Right lobe of liver (tissue), 6 donors: Measurements from ENCODE around the gene SPATA20. TPM values are rescaled to one million over a fixed set of nuclear protein-coding genes. Genes with fewer than 3 reads are reported as not detected.

Source experiments
- ATAC-seq, 4 donors: fragments of 200-7000 bp; cut with Tn5 transposase; one replicate each; pipeline ENCODE4 v1.9.1; 2020; ENCODE audit warnings: mild to moderate bottlenecking in 4 of 4, moderate library complexity in 4 of 4
- DNase-seq, 3 donors: peaks; one replicate each; pipeline ENCODE4 v3.0.0-alpha.2; 2020
- H3K27ac ChIP-seq, 3 donors: fragments of 200-600 bp; one replicate each; pipeline ENCODE4 v1.8.0; 2022
- H3K27me3 ChIP-seq, 2 donors: fragments of 200-600 bp; one replicate each; pipeline ENCODE4 v1.8.0; 2022
- H3K36me3 ChIP-seq, 4 donors: fragments of 200-600 bp; sonication (generic) in 1 of 4; one replicate each; pipeline versions ENCODE4 v1.5.1 to v1.8.0; 2017 to 2022; ENCODE audit warnings: control low read depth in 1 of 4
- H3K4me1 ChIP-seq, 4 donors: fragments of 200-600 bp; sonication (generic) in 1 of 4; one replicate each; pipeline versions ENCODE4 v1.5.1 to v1.8.0; 2017 to 2022; ENCODE audit warnings: control low read depth in 1 of 4
- H3K4me3 ChIP-seq, 3 donors: fragments of 200-600 bp; one replicate each; pipeline ENCODE4 v1.8.0; 2022
- H3K9me3 ChIP-seq, 4 donors: fragments of 200-600 bp; sonication (generic) in 1 of 4; one replicate each; pipeline versions ENCODE4 v1.5.1 to v1.8.0; 2017 to 2022; ENCODE audit warnings: control low read depth in 1 of 4
- POLR2A ChIP-seq: fragments of 450-650 bp; IDR thresholded peaks from one replicate; pipeline ENCODE4 v1.6.1; 2017; ENCODE audit warnings: antibody characterized with exemption, mild to moderate bottlenecking
- WGBS: methylation state at CpG from one replicate; pipeline ENCODE4 v1.1.6; 2018; ENCODE audit warnings: low coverage, low lambda C conversion rate; ENCODE audit not compliant: insufficient coverage; ENCODE audit errors: missing lambda C conversion rate; 5-methylcytosine and 5-hydroxymethylcytosine counted together
- intact Hi-C, 2 donors: fragments of 100-400 bp; cut with DNase I; formaldehyde crosslinking; loops; one replicate each; pipeline versions ENCODE4 v1.11.2 to v1.14.1; 2022
- total RNA-seq, 6 experiments: library from RNA; depleted of rRNA in 2 of 6; stranded (reverse); fragments of >200 nt in 2 of 6; fragmentation: NEBNext Ultra II Directional in 3 of 6; extraction: Animal tissue kit (Norgen Biotek cat#: 25700) in 3 of 6; gene quantifications; one replicate each; pipeline versions ENCODE4 v1.1.0 to v1.2.4, GENCODE V29; 2016 to 2023
- TF ChIP-seq, protein P1 (sequence below), 4 donors: fragments of 200-600 bp in 3 of 4; fragments of 450-650 bp in 1 of 4; IDR thresholded peaks; one replicate each; pipeline versions ENCODE4 v1.5.1 to v1.8.0; 2016 to 2022; ENCODE audit warnings: antibody characterized with exemption in 4 of 4, mild to moderate bottlenecking in 2 of 4
- donor health status: DM: no; HTN: yes; CAD: no.
- donor health status: DM: no; HTN: no; CAD: no.
- donor health status: DM: no; HTN: no; CAD: no.
- donor health status: DM: no; HTN: yes; CAD: no.
- donor health status: DM: no; HTN: yes; CAD: no.

The SPATA20 gene
- total RNA-seq, 6 experiments from 2014 or later: 29.6 to 203 (median 34.2) TPM

DNA sequence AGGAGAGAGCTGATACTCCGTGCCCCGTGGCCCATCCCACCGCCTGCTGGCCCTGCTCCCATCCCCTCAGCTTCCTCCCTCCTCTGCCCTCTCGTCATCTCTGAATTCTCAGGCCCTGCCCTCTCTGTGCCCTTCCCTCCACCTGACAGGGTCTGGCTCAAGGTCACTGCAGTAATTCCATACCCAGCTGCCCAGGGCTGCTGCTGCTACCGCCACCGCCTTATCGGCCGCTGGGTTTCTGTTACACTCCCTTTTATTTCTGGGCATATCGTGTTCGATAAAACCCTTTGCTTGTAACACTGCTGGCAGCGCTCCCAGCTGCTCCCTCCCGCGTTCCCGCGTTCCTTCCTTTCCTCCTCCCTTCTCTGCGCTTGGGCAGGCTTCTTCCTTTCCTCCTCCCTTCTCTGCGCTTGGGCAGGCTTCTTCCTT lies 13.2 kb upstream of the SPATA20 start:
- WGBS: 3% methylated on average over 17 of the region's 17 CpGs
- DNase-seq: peak in 2 of 3 donors; percentile 53 to 71
- no peaks in the 10 kb centered on the region for H3K9me3 ChIP-seq
- peak; percentile 28 to 55 (median 52) for ATAC-seq
- TF ChIP-seq, protein P1, sequence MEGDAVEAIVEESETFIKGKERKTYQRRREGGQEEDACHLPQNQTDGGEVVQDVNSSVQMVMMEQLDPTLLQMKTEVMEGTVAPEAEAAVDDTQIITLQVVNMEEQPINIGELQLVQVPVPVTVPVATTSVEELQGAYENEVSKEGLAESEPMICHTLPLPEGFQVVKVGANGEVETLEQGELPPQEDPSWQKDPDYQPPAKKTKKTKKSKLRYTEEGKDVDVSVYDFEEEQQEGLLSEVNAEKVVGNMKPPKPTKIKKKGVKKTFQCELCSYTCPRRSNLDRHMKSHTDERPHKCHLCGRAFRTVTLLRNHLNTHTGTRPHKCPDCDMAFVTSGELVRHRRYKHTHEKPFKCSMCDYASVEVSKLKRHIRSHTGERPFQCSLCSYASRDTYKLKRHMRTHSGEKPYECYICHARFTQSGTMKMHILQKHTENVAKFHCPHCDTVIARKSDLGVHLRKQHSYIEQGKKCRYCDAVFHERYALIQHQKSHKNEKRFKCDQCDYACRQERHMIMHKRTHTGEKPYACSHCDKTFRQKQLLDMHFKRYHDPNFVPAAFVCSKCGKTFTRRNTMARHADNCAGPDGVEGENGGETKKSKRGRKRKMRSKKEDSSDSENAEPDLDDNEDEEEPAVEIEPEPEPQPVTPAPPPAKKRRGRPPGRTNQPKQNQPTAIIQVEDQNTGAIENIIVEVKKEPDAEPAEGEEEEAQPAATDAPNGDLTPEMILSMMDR (IDR thresholded peaks at IDR 0.05): no peak
- TF ChIP-seq POLR2A: no peak
- H3K27me3 ChIP-seq: peaks cover 0 to 6% of the 10 kb centered on the region in 2 donors
- H3K36me3 ChIP-seq: no peaks in the 10 kb centered on the region
- intact Hi-C loops: no loop called here
- H3K27ac ChIP-seq: no peak overlapping the region
- H3K4me1 ChIP-seq: peaks cover 0 to 7% (median 0%) of the 10 kb centered on the region in 4 donors
- no peak overlapping the region for H3K4me3 ChIP-seq

DNA sequence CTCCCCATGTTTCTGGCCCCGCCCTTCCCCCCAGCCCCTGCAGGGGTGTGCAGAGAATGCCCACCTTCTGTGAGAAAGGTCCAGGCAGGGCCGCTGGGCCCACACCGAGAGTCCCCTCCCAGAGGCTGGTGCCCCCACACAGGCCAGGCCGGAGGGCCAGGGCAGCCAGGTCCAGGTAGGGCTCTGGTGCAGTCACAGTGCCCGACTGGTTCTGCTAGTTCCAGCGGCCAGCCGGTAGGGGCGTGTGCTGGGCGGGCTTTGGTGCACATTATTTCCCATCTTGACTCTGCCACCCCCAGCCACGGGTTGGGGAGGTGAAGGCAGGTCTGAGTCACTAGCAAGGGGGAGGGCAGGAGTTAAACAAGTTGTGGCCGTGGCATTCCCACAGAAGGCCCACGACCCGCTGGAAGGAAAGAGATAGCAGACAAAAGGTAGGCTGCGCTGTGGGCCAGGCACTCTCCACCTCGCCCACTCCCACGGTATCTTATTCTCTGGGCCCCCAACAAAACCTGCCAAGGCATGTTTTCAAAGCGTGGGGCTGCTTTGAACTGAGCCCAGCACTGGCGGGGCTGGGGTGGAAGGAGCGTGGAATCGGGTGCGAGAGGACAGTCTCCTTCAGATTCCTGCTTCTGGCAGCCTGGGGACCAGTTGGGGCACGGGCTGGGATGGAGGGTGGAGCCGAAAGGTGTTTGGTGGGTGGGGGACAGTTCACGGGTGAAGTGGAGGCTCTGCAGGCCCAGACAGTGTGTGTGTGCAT lies 12.6 kb upstream of the SPATA20 start:
- ATAC-seq (peak in 3 of 4 donors; percentile 22 to 34 (median 27)), DNase-seq (no peak)
- Histone ChIP-seq H3K9me3 (no peaks in the 10 kb centered on the region), H3K36me3 (no peaks in the 10 kb centered on the region), H3K4me1 (peaks cover 0 to 7% (median 0%) of the 10 kb centered on the region in 4 donors), H3K27ac (no peak overlapping the region), H3K4me3 (no peak overlapping the region), H3K27me3 (peaks cover 0 to 6% of the 10 kb centered on the region in 2 donors)
- intact Hi-C loops: no loop called here
- WGBS: 69% methylated on average over 13 of the region's 24 CpGs
- TF ChIP-seq, protein P1 (IDR thresholded peaks at IDR 0.05): no peak
- no peak for TF ChIP-seq POLR2A

DNA sequence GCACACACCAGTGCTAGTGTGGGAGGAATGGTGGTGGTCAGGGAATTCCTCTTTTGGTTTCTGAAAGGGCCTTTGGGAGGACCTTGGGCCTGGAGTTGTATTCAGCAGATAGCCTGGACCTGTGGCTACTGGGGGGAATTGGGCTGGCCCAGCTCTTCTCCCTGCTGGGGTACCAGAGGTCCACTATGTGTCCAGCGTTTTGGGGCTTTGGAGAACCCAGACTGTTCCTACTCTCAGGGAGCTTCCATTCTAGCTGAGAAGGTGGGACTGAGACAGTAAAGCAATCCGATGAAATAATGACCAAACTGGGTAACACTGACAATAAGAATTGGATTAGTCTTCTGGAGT lies 12.0 kb upstream of the SPATA20 start:
- TF ChIP-seq, protein P1 (IDR thresholded peaks at IDR 0.05): no peak
- TF ChIP-seq POLR2A: no peak
- Histone ChIP-seq H3K27ac (no peak overlapping the region), H3K9me3 (no peaks in the 10 kb centered on the region), H3K36me3 (no peaks in the 10 kb centered on the region), H3K4me1 (peaks cover 0 to 7% (median 0%) of the 10 kb centered on the region in 4 donors), H3K4me3 (no peak overlapping the region), H3K27me3 (peaks cover 0 to 6% of the 10 kb centered on the region in 2 donors)
- WGBS: 100% methylated on average over 1 of the region's 2 CpGs
- no peak for DNase-seq
- no peak for ATAC-seq
- intact Hi-C loops: no loop called here

DNA sequence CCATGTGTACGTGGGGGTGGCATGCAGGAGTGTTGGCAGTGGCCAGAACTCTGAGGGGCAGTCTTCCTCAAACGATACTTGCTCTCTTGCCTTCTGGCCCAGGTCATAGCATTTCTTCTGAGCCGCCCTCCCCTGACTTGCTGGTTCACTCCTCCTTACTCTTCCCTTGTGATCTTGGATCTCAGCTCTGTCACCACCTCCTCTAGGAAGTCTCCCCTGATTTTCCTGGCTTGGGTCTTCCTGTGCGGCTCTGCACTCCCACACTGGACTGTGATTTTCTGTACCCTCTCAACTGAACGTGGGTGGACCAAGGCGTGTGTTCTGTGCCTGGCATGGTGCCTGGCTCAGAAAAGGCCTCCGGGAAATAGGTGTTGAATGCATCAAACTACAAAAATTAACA lies 11.6 kb upstream of the SPATA20 start:
- 81% methylated on average over 7 of the region's 7 CpGs for WGBS
- no peak overlapping the region for H3K4me3 ChIP-seq

More for the DNA sequence above, 11.6 kb upstream of the SPATA20 start:
- DNase-seq (no peak), ATAC-seq (no peak)
- no peaks in the 10 kb centered on the region for H3K9me3 ChIP-seq
- H3K4me1 ChIP-seq: peaks cover 0 to 7% (median 0%) of the 10 kb centered on the region in 4 donors
- H3K27me3 ChIP-seq: peaks cover 0 to 6% of the 10 kb centered on the region in 2 donors
- no peak for TF ChIP-seq POLR2A
- TF ChIP-seq, protein P1 (IDR thresholded peaks at IDR 0.05): no peak
- H3K27ac ChIP-seq: no peak overlapping the region
- intact Hi-C loops: no loop called here
- H3K36me3 ChIP-seq: no peaks in the 10 kb centered on the region
